Activated CD4-positive, alpha-beta T cell treated with anti-CD3 and anti-CD28 coated beads, Interleukin-2, amount 50 U/mL, for 16 hours (primary cell): ENCODE measurements around the gene RIPK4.

ENCODE experiments used
- DNase-seq: peaks from one replicate; pipeline ENCODE4 v3.0.0-alpha.2; 2020

The RIPK4 gene

DNA sequence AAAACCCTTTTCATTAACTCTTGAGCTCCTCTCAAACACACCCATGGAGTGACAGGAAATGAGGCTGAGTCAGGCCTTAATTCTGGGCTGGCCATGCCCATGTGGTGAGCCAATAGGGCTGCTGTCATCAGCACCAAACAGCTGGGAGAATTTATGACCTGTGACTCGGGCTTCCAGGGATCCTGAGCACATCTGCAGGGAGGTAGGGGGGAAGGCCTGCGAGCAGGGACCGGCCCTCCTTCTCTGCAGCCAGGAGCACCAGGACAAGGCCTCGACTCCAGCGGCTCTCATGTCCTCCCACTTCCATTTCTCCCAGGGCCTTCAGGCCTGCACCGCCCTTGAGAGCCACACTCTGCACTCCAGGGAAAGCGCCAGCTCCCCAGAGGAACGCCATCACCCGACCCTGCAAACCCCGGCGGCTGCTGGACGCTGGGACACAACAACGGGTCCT lies 14.6 kb downstream of the RIPK4 start:
- no peak for DNase-seq

DNA sequence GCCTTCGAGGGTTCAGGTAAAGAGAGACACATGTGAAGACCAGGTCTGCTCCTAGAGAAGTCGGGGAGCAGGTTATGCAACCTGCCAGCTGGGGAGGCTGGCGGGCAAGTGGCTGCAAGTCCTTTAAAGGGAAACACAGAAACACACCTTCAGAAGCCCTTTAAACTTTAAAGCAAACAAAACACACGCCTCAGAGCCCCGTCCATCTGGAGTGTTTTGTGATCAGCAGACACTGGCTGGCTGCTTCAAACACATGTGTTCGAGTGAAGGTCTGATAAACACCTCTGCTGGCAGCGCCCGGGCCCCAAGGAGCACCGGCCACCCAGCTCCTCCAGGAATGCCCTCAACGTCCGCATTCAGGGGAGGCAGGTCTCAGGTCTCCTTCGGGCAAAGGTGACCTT lies 15.2 kb downstream of the RIPK4 start:
- DNase-seq: no peak

GRCh38 chr21:41750532-41751151 lies 16.2 kb downstream of the RIPK4 start:
- no peak for DNase-seq

DNA sequence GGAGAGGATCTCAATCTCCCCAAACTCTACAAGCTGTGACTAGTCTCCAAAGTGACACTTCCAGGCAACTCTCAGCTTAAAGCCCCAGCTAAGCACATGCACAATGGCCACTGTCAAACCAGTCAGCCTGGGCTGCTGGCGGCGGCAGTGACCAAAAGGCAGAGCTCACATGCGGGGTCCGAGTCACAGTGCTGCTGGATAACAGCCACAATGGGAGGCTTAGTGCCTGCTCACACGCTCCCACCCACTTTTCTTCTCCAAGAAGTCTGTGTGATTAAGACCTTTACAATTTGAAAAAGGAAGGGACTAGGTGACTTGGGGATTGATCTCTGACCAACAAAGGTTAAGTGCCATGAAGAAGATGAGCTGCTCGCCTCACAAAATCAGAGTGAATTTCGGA lies 16.8 kb downstream of the RIPK4 start:
- no peak for DNase-seq

DNA sequence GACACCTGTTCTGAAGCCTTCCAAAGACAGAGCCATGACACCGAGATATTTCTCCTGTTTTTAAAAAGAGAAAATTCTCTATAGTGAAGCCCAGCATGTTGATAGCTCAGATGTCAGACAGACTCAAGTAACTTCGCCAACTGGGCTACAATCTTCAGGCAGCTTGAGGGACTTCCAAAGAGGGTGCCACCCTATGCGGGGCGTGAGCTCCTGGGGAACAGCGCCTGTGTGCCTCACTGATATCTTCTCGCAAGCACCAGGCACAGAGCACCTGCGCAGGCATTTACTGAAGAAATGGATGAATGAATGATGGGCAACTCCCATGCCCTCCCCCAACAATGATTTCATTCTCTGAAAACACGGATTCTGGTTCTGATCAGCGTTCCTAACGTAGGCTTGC lies 17.6 kb downstream of the RIPK4 start:
- DNase-seq: no peak

- DNase-seq: no peak
Observed at GRCh38 chr21:41747943-41748738, 18.7 kb downstream of the RIPK4 start.

DNA sequence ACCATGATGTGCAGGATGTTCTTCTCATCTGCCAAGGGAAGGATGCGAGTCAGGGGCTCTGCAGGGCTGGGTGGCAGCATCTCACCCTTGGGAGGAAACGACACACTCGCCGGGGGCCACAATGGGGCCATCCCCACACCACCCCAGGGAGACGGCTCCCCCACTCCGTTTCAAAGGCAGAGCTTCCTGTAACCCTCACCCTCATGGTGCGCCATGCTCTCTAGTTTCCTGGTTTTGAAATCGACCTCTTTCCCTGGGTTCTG lies 20.2 kb downstream of the RIPK4 start:
- no peak for DNase-seq

DNA sequence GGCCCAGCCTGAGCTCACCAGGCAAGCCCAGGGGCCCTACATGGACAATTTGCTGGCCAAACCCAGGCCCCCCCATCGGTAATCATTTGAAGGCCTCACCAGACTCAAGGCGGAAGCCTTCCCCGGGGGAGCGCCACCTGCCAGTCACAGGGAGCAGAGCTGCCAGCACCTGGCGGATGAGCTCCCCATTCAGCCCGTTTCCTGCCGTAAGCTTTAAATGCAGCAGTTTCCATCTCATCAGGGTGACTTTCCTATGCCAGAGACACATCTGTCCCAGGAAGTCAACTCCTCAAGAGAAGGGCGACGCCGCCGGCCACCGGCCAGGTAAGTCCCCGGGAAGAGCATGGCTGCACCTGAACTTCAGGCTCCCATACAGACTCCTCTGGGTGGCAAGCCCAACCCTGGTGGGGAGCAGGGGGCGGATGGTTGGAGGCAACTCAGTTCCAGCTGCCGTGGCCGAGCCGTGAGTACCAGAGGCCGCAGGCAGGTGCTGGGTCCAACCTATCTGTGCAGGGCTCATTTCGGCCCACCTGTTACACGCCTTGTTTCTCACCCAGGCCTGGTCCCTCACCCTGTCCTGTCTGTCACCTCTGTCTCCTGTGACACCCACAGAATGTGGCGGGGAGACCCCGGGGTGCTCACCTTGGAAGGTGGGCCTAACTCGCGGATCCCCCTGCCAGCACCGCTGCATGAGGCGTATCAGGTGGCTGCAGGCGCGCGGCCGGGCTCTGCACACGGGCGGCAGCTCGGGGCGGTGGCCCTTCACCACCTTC lies 20.7 kb downstream of the RIPK4 start:
- no peak for DNase-seq

GRCh38 chr21:41745026-41745820 lies 21.6 kb downstream of the RIPK4 start:
- DNase-seq: no peak

- no peak for DNase-seq
Observed at GRCh38 chr21:41744028-41744930, 22.6 kb downstream of the RIPK4 start.

DNA sequence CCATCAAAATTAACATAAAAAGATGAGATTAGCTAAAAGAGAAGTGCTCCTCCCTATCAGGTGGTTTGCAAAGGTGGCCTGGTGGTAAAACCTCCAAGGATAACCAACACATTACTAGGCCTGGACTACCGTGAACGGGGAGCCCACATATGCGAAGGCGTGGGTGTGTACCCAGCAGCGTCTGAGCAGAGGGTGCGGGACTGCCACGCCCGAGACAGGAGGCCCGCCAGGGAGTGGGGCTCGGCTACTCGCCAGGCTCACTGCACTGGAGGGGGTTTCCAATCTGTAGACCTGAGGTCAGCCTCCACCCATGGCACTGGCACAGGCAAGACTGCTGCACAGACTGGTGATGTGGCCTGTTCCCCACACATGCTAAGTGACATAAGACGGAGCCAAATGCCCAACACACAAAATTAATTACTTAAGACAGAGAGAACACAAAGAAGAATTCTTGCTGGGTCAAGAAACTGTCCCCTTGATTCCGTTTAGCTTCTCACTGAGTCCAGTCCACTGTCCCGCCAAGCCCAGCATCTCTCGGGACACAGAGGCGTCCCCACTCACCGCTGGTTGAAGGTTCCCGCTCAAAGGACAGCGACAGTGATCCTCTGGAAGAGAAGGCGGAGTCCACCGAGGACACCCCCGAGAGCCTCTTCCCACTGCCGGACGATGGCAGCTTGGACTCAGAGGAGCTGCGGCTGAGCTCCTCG lies 23.4 kb downstream of the RIPK4 start:
- no peak for DNase-seq

DNA sequence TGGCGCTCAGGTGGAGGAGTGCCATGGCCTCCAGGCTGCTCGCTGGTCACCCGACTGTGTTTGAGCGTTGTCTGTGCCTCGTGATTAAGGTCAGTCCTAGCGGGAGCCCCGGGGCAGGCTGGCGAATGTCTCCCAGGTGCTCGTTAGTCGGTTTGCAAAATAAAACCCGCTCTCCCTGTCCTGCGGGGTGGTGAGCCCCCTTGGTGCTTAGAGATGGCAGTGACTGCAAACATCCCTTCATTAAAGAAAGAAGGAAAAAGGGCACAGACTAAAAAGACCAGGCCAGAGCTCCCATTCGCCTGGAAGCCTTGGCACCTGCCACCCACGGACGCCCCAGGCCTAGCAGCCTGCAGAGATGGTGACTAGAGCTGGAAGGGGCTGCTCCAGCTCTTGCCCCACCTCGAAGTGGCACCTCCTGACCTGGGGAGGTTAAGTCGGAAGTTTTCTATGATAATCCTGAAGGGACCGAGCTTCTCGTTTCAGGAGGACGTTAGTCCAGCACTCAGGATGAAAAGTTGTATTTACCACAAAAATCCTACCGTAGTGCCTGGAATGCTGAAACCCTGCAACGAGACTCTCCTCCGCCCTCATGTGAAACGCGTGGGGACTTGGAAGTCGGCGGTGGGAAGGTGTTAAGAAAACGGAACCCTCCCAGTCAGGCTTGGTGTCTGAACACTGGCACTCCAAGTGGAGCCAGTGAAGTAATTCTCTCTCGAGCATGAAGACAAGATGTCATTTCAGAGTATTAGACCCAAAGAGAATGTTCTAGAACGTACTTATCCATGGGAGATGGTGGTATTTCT lies 24.6 kb downstream of the RIPK4 start:
- DNase-seq: no peak

DNA sequence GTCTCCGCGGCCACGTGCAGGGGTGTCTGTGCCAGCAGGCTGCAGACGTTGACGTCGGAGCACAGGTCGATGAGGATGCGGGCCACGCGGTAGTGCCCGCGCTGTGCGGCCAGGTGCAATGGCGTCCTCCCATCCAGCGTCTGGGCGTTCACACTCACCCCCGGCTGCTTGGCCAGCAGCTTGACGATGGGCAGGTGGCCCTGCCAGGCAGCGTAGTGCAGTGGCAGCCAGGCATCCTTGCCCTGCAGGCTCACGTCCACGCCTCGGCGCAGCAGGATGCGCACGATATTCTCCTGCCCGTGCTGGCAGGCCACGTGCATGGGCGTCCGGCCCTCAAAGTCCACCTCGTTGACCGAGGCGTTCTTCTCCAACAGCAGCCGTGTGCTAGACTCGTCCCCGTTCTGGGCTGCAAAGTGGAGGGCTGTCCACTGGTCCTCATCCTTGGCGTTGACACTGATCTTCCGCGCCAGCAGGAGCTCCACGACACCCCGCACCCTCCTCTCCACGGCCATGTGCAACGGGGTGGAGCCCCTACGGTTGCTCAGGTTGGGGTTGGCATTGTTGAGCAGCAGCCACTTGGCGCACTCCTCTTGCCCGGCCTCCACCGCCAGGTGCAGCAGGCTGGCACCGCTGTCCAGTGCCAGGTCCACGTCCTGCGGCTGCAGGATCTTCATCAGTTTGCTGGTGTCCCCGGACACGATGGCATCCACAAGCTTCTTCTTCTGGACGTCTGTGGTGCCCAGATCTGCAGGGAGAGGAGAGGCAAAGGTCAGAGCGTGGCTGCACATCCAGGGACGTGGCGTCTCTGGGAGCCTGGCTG lies 25.4 kb downstream of the RIPK4 start:
- DNase-seq: no peak

DNA sequence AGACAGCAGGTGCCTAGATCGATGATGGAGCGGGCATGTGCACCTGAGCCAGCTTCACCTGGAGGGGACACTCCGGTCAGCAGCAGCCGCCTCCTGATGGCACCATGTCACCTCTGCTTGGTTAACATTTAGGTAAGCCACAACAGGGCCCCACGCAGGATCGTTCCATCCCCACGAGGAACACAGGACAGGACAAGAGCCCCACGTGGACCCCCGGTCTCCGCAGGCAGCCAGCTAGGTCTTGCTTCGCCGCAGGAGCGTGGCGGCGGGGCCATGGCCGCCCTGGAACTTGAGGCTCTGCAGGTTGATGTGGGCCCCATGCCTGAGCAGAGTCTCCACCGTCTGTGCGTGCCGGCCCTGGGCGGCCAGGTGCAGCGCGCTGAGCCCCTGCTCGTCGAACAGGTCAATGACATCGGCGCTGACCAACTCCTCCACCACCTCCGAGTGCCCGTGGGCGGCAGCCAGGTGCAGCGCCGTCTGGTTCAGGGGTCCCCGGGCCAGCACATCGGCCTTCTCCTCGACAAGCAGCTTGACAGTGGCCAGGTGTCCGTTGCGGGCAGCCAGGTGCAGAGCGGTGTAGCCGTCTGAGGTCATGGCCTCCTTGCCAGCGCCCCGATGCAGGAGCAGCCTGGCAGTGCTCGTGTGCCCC lies 26.1 kb downstream of the RIPK4 start:
- DNase-seq: no peak

GRCh38 chr21:41739936-41740335 lies 26.9 kb downstream of the RIPK4 start:
- DNase-seq: no peak

DNA sequence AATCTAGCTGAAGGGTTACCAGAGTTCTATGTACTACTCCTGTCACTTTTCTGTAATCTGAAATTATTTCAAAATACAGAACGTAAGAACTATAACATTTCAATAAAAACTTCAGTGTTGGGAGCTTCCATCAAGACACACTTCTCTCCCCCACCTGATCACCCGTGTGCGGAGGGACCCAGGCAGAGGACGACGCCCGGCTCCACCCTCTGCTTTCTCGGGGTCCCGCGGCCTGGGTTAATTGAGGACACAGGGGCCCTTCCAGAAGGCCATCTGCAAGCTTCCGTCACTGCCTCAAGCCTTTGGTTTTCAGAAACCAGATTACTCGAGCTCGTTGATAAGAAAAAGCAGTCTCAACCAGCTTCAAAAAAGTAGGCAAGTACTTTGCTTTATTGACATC lies 27.8 kb downstream of the RIPK4 start:
- DNase-seq: no peak

DNA sequence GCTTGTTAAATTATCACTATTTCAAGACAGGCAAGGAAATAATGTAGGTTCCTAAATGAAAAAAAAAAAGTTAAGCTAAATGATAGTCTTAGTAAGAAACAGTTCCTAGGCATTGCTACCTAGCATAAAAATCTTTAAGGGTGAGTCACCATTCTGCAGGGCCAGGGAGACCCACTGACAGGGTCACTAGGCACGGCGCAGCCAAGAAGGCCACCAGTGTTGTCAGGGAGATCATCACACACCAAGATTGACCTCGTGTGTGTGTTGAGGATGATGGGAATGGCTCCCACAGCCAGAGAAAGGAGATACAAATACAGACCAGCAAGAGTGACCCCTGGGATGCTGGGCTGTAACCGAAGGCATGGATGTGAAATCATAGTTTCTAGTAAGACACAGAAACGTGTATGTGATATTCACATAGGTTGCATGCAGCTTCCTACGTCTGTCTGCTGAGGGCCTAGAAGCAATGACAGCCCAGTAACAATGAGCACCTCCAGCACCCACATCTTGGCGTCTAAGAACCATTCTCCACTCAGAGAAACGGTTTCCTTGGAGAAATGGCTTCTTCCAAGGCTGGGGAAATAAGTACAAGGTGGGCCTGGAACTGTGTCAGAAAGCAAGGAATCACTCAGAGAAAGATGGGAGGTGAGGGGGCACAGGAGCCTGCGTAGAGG lies 29.1 kb downstream of the RIPK4 start:
- DNase-seq: no peak

GRCh38 chr21:41736423-41736822 lies 30.4 kb downstream of the RIPK4 start:
- DNase-seq: no peak
